ENCODE data around the gene AK3. TPM values are rescaled to one million over a fixed set of nuclear protein-coding genes. Genes with fewer than 3 reads are reported as not detected.
A peak's percentile ranks its signal among the peaks of the same experiment; 100 is the strongest.

AK3 gene
- total and polyA plus RNA-seq, 2 of the 8 experiments (the other 6 are each of a cell fraction or from before 2014, with no cell fraction given) = 8.9 to 30.0 TPM

DNA sequence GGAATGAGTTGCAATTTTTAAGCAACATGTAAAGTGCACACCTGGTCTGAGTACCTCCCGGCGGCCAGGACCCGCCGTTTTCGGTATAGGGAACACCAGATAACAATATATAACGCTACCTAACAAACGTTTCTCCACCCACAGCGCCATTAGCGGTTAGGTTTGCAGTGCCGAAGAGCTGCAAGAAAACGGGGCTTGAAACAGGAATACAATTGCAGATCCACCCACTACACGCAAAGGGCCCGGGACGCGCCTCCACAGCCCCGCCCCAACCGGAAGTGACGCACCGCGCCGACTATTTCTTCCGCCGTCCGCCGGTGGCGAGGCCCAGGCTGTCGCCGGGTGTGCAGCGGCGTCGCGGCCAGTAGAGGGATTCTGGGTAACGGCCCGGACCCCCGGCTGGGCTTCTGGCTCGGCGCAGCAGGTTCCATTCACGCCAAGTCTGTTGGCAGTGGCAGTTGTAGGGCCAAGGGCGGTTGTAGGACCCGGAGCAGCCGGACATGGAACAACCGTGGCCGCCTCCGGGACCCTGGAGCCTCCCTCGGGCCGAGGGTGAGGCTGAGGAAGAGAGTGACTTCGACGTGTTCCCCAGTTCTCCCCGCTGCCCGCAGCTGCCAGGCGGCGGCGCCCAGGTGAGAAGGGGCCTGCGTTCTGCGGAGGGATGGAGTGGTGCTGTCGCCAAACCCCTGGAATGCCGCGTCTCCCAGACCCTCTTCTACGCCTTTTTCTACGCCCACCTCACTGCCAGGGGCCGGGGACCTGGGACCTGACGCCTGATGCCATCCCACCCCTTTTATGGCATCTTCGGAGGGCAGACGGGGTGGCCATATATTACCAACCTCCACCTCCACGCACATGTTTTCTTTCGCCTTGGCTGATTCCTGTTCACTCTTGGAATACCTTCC lies 61.5 kb downstream of the AK3 start, which contains the start of gene CDC37L1:
Gene CDC37L1 (plus strand): TSS at position 302 of the 905 bp plus-strand sequence. CDS start 199 bp downstream, at position 501.
- peak; percentile 85 to 99 for DNase-seq (ENCODE audit: low read depth in 1 of 2, low spot score in 2 of 2)
- no peaks in the 10 kb centered on the region for H3K27me3 ChIP-seq (replicated peaks in 1 of 4; ENCODE audit: control insufficient read depth in 3 of 4, extremely low read depth in 1 of 4, insufficient read depth in 3 of 4, low read length in 3 of 4)
- FAIRE-seq = peak; percentile 24
- no peak within 1 kb of the TSS; the same call in 1 of the 2 replicates for H2BK12ac ChIP-seq (ENCODE audit: low read depth, low read length)
- no peak within 1 kb of the TSS for H4K91ac ChIP-seq (replicated peaks; ENCODE audit: insufficient read length, low read length)
- H3K23ac ChIP-seq (ENCODE audit: insufficient read length) = no peak within 1 kb of the TSS
- H2AK5ac ChIP-seq (ENCODE audit: low read depth, low read length) = no peak within 1 kb of the TSS
- peak within 1 kb of the TSS; percentile 68 for H3K18ac ChIP-seq (ENCODE audit: extremely low read depth, low read length)
- H3K4me2 ChIP-seq (ENCODE audit: insufficient read depth in 1 of 2, low read depth in 2 of 2, low read length in 2 of 2) = peak within 1 kb of the TSS; percentile 82 to 92
- no peak within 1 kb of the TSS for H3K14ac ChIP-seq (ENCODE audit: insufficient read length)
- no peaks in the 10 kb centered on the region for H3K36me3 ChIP-seq (ENCODE audit: control insufficient read depth in 2 of 4, insufficient read depth in 4 of 4, low read length in 3 of 4)
- peak within 1 kb of the TSS; percentile 24 for H2AFZ ChIP-seq (ENCODE audit: low read length)
- H2BK5ac ChIP-seq (ENCODE audit: low read depth, low read length) = peak within 1 kb of the TSS; percentile 81
- ChIA-PET CTCF (ENCODE audit: partially characterized antibody) (interaction anchor here (1.0 kb wide), 1 partner anchor 14 kb away, joined by 7 read pairs; the partner anchor contains the start of gene SPATA6L), POLR2A (ENCODE audit: partially characterized antibody) (interaction anchor here (0.7 to 1.3 kb wide), 5 partner anchors 10 to 57 kb away, joined by 3 to 8 read pairs (median 4); partner anchors contain the start of gene SPATA6L)
- 0 out of 2 replicates have a peak, but pooled peaks cover 2% of the 10 kb centered on the region for H3K79me1 ChIP-seq (ENCODE audit: low read depth, low read length)
- 2% methylated on average over 65 of the region's 66 CpGs; no CpG with 5 or more reads in 1 of the 2 experiments for WGBS, 2 experiments (ENCODE audit: extremely low coverage in 1 of 2, insufficient coverage in 1 of 2, insufficient read length in 1 of 2, insufficient replicate concordance in 2 of 2, low coverage in 1 of 2, low lambda C conversion rate in 2 of 2, missing lambda C conversion rate in 1 of 2)
- H3K4ac ChIP-seq (replicated peaks; ENCODE audit: insufficient read length, low read depth, low read length) = no peak within 1 kb of the TSS
- H4K20me1 ChIP-seq (replicated peaks in 1 of 2; ENCODE audit: control insufficient read depth in 1 of 2, insufficient read depth in 2 of 2, low read length in 2 of 2) = peaks cover 0 to 2% of the 10 kb centered on the region in 2 experiments
- peak within 1 kb of the TSS; percentile 95 for H4K5ac ChIP-seq (ENCODE audit: insufficient read length, low read depth, low read length)
- H3K9me3 ChIP-seq (ENCODE audit: insufficient read depth in 2 of 2, low read depth in 1 of 2, low read length in 1 of 2) = no peaks in the 10 kb centered on the region
- H3K27ac ChIP-seq (ENCODE audit: low read depth, low read length) = peak within 1 kb of the TSS; percentile 90
- peak within 1 kb of the TSS; percentile 13 for H3K56ac ChIP-seq (replicated peaks; ENCODE audit: insufficient read length, low read depth, low read length)
- H2BK120ac ChIP-seq (replicated peaks; ENCODE audit: low read depth, low read length) = no peak within 1 kb of the TSS
- peaks cover 0 to 4% (median 0%) of the 10 kb centered on the region in 4 experiments; a peak in 2 of 7 replicates for H3K4me1 ChIP-seq (replicated peaks in 1 of 4; ENCODE audit: control insufficient read depth in 3 of 4, insufficient read depth in 4 of 4, low read length in 3 of 4)
- H3K23me2 ChIP-seq (ENCODE audit: low read depth, low read length) = peaks cover 8% of the 10 kb centered on the region
- H3K9ac ChIP-seq (replicated peaks in 1 of 4; ENCODE audit: extremely low read depth in 1 of 4, low read depth in 3 of 4, low read length in 3 of 4) = peak within 1 kb of the TSS; percentile 91 to 97 (median 92)
- no peak within 1 kb of the TSS for H2BK15ac ChIP-seq (ENCODE audit: low read length)
- H4K8ac ChIP-seq (ENCODE audit: extremely low read depth, insufficient read depth, low read length) = peak within 1 kb of the TSS; percentile 35; the same call in 1 of the 2 replicates
- H2BK20ac ChIP-seq (ENCODE audit: low read length) = no peak within 1 kb of the TSS
- peaks cover 9 to 28% of the 10 kb centered on the region in 2 experiments; a peak in 3 of 4 replicates for H3K79me2 ChIP-seq (ENCODE audit: control insufficient read depth in 1 of 2, insufficient read depth in 2 of 2, low read length in 2 of 2)
- peak within 1 kb of the TSS; percentile 79 to 87 (median 83) for H3K4me3 ChIP-seq (ENCODE audit: extremely low read depth in 1 of 4, insufficient read depth in 2 of 4, low read depth in 3 of 4, low read length in 4 of 4)
- TF ChIP-seq KDM5A (IDR thresholded peaks at IDR 0.05; ENCODE audit: low read length) (0 out of 2 replicates have a peak, but pooled peaks have one; percentile 12), SP2 (IDR thresholded peaks at IDR 0.05; ENCODE audit: low read length) (no peak)

Data from H1 (cell line).